T-helper 9 cell (primary cell): Measurements from ENCODE around the gene ERMAP.

Experiments used
- DNase-seq: peaks from one replicate; pipeline ENCODE4 v3.0.0-alpha.2; 2020

ERMAP gene

DNA sequence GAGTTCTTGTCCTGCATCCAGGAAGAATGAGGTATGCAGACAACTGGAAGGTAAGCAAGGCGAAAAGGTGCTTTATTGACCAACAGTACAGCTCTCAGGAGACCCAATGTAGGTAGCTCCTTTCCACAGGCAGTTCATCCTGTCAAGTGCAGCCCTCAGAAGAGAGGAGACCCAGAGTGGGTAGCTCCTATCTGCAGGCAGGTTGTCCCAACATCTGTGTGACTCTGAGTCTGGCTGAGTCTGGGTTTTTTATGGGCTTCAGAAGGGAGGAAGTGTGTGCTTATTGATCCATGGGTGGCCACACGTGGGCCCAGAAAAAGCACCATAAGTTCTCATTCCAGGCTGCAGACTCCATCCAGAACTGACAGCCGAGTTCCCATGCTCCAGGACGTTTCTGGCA lies 63.5 kb downstream of the ERMAP start:
- DNase-seq = no peak

DNA sequence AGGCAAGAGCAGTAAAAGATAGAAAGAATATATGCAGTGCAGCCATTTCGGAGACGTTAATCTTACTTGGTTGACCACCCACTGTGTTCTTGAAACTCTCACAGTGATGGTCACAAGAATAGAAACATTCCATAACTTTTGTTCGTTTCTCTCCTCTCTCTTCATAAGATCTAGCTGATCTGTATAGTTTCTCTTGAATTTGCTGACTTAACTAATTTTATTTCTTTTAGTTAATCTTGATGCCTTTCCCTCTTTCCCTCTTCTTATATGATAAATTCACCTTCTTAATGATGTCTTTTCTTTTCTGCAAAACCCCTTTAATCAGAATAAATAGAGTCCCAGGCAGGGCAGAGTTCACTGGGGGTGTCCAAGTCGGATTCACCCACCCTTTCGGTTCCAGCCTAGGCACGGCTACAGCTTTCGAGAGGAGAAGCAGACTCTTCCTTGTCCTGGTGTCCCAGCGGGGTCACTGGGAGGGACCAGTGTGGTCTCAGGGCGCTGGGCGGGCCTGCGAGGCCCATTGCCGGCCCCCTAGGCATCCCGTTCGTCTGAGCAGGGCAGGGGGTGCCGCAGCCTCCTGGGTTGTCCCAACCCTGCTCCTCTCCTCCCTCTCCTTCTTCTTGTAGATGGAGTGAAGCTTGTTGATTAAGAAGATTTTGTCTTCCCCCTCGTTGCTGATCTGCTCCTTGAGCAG lies 69.3 kb downstream of the ERMAP start:
- no peak for DNase-seq

DNA sequence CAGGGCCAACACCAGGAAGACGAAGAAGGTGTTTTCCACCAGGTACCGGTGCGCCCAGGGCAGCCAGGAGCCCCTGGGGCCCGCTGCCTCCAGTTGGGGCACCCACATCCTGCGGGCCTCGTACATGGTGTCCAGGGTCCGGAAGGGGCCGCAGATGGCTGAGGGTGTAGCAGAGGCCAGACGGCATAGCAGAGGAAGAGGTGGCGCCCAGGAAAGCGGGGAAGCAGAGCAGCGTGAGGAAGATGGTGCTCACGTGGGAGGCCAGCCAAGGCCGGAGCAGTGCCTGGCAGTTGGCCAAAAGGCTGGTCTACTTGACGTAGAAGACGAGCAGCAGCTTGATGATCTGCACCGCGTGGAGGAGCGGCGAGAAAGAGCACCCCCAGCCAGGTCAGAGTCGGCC lies 69.9 kb downstream of the ERMAP start:
- no peak for DNase-seq

DNA sequence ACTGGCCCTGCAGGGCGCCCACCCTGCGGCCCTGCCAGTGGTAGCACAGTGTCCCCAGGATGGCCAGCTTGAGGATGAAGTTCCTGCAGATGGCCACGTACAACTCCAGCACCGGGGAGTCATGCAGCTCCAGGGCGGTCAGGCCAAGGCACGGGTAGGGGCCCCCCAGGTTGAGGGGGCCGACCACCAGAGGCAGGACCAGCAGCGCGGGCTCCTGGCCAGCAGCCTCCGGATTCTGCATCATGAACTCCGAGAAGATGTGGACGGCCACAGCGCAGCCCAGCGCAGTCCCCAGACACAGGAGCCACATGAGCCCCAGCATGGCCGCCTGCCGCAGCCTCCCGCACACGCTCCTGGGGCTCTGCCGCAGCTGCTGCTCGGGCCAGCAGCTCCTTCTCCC lies 70.4 kb downstream of the ERMAP start:
- no peak for DNase-seq

DNA sequence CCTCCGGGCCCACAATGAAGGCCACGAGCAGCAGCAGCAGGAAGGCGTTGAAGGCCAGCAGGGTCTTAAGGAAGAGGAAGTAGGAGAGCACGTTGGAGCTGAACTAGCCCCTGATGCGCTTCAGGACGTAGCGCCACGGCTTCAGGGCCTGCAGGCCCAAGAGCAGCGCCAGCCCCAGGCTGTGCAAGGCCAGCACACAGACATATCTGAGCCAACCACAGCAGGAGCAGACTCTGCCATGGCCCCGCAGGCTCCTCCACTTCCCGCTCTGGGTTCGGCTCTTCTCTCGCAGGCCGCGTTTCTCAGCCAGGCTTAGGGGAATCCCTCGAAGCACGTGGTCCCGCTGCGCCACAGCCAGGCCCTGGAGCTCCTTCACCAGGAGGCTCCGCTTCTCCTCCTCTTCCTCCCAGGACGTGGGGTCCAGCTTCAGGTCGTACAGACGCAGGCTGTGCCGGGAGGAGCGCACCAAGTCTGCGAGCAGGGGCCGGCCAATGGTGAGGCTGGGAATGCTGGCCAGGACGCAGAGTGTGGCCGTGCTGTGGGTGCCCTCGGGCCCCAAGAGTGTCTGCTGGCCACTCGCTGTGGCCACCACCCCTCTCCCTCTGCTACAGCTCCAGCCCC lies 71.2 kb downstream of the ERMAP start:
- DNase-seq = no peak

DNA sequence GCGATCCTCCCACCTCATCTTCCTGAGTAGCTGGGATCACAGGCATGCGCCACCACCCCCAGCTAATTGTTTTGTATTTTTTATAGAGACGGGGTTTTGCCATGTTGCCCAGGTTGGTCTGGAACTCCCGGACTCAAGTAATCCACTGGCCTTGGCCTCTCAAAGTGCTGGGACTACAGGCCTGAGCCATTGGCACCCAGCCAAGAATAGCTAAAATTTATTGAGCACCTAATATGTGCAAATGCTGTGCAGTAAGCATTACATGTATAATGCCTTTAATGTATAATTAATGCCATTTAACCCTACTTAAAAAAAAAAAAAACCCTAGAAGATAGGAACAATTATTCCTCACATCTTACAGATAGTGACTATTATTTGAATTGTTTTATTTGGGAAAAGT lies 72.3 kb downstream of the ERMAP start:
- DNase-seq = no peak

DNA sequence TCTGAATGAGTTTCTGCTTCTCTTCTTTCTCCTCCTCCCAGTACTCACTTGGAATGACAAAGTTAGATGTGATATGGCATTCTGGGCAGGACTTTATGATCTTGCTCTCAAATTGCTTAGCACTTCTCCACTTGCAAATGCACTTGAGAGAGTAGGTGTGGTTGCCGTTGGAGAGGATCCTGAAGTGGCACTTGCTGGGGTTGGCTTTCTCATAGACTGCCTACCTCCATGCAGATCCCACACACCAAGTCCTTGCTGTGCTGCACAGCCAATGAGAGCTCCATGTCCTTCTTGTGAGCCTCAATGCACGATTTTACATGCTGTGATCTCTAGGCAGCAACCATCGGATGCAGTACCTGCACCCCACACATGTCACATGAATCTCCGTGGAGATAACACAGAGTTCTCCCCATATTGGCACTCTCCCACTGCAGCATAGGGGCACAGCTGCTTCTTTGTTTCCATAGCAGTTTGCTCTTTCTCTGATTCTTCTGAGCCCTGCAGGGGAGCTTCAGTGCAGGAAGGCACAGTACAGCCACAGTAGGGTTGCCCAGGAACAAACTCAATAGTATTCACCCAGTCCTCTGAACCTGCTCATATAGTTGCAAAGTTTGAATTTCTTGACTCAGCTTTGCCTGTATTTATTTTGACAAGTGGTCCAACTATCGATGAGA lies 74.7 kb downstream of the ERMAP start:
- no peak for DNase-seq
